K562 (cell line): ENCODE data around the gene ZFAND2A. TPM values are rescaled to one million over a fixed set of nuclear protein-coding genes. Genes with fewer than 3 reads are reported as not detected.

Source experiments
- EGR1 ChIP-seq: fragments of 450-650 bp; conservative IDR thresholded peaks from 2 replicates; pipeline ENCODE4 v1.6.1; 2017; ENCODE audit warnings: mild to moderate bottlenecking
- ETV5 ChIP-seq: sonication (generic); formaldehyde crosslinking; IDR thresholded peaks from 2 replicates; pipeline ENCODE4 v1.4.0; 2020; ENCODE audit warnings: low read depth, mild to moderate bottlenecking, missing genetic modification reagents
- MTA3 ChIP-seq: fragments of 450-650 bp; formaldehyde crosslinking; IDR thresholded peaks from 2 replicates; pipeline ENCODE4 v1.6.1; 2017; ENCODE audit warnings: mild to moderate bottlenecking, borderline replicate concordance
- PML ChIP-seq: IDR thresholded peaks from 2 replicates; pipeline ENCODE4 v1.6.1; 2012; ENCODE audit warnings: low read length, inconsistent platforms
- RBBP5 ChIP-seq: fragments of 200-600 bp; sonication (generic); IDR thresholded peaks from 2 replicates; pipeline ENCODE4 v1.6.1; 2012; ENCODE audit warnings: borderline replicate concordance, mild to moderate bottlenecking, low read length, control low read depth, inconsistent platforms; ENCODE audit not compliant: insufficient read depth, poor library complexity, severe bottlenecking
- SMC3 ChIP-seq: conservative IDR thresholded peaks from 2 replicates; pipeline ENCODE4 v1.6.1; 2011; ENCODE audit warnings: low read depth, low read length, improper control_type of control experiment; ENCODE audit not compliant: insufficient read depth
- SRF ChIP-seq, 2 experiments: fragments of 250-450, 450-650 bp in 1 of 2; sonication (Bioruptor Pico) in 1 of 2; sonication (generic) in 1 of 2; formaldehyde crosslinking; IDR thresholded peaks; 2 replicates each; pipeline versions ENCODE4 v1.5.0 to v1.5.1; 2020 to 2022; ENCODE audit warnings: mild to moderate bottlenecking in 1 of 2, missing genetic modification reagents in 1 of 2
- TAF15 ChIP-seq: fragments of 200-400 bp; formaldehyde crosslinking; IDR thresholded peaks from 2 replicates; pipeline ENCODE4 v1.6.1; 2017; ENCODE audit warnings: mild to moderate bottlenecking, low read depth, low read length, moderate library complexity
- TEAD1 ChIP-seq, 2 experiments: fragments of 450-650 bp in 1 of 2; sonication (generic) in 1 of 2; formaldehyde crosslinking; IDR thresholded peaks; 2 replicates each; pipeline versions ENCODE4 v1.4.0 to v1.8.0; 2020 to 2022; ENCODE audit warnings: mild to moderate bottlenecking in 2 of 2, missing genetic modification reagents in 1 of 2
- TOE1 ChIP-seq, 2 experiments: fragments of 450-650 bp in 1 of 2; sonication (generic) in 1 of 2; formaldehyde crosslinking in 1 of 2; IDR thresholded peaks; 2 replicates each; pipeline versions ENCODE4 v1.7.1 to v1.8.0; 2016 to 2022; ENCODE audit warnings: borderline replicate concordance in 2 of 2, mild to moderate bottlenecking in 2 of 2, antibody characterized with exemption in 1 of 2, inconsistent platforms in 1 of 2, low read depth in 1 of 2, missing genetic modification reagents in 1 of 2, moderate library complexity in 1 of 2
- ZFP30 ChIP-seq: fragments of 250-450 bp; sonication (Bioruptor Pico); IDR thresholded peaks from 2 replicates; pipeline ENCODE4 v1.8.0; 2022; ENCODE audit warnings: moderate library complexity, mild to moderate bottlenecking, inconsistent platforms, borderline replicate concordance
- polyA plus RNA-seq, 8 experiments: library from polyadenylated mRNA; depleted of rRNA in 4 of 8; stranded (reverse) in 5 of 8; unstranded in 3 of 8; fragments of >200 nt; fragmentation: Nextera tagmentation in 2 of 8; fragmentation: Illumina TruSeq in 1 of 8; extraction: Ambion mirVana in 2 of 8; extraction: Trizol in 1 of 8; gene quantifications; 2 replicates each; pipeline versions ENCODE4 v1.2.1 to v1.2.3, GENCODE V29; 2011 to 2014; ENCODE audit warnings: inconsistent platforms in 1 of 8, missing spikeins in 1 of 8
- total RNA-seq, 7 experiments: library from RNA; depleted of rRNA in 6 of 7; stranded (reverse); fragments of >200 nt in 6 of 7; fragmentation: Illumina TruSeq in 2 of 7; extraction: Trizol in 2 of 7; gene quantifications; 2 replicates each; pipeline versions ENCODE4 v1.2.1 to v1.2.3, GENCODE V29; 2011 to 2021; ENCODE audit warnings: low replicate concordance in 1 of 7
- TF ChIP-seq, protein P1 (sequence below), 2 experiments: fragments of 450-650 bp in 1 of 2; sonication (generic) in 1 of 2; formaldehyde crosslinking in 1 of 2; IDR thresholded peaks; 2 replicates each; pipeline versions ENCODE4 v1.7.1 to v1.9.0; 2016 to 2022; ENCODE audit warnings: inconsistent platforms in 1 of 2, mild to moderate bottlenecking in 1 of 2, missing genetic modification reagents in 1 of 2
- TF ChIP-seq, protein P2 (sequence below), 2 experiments: IDR thresholded peaks; 2 replicates each; pipeline ENCODE4 v1.6.1; 2011; ENCODE audit warnings: borderline replicate concordance in 1 of 2, control low read depth in 1 of 2, low read depth in 1 of 2, low read length in 1 of 2, mild to moderate bottlenecking in 1 of 2, mixed read lengths in 1 of 2, moderate library complexity in 1 of 2; ENCODE audit not compliant: insufficient read depth in 1 of 2, insufficient read length in 1 of 2, poor library complexity in 1 of 2, severe bottlenecking in 1 of 2; ENCODE audit errors: extremely low read depth in 1 of 2

The ZFAND2A gene
- total and polyA plus RNA-seq, 9 of the 15 experiments (the other 6 are each of a cell fraction or from before 2014, with no cell fraction given), result 16.8 to 56.8 (median 26.1) TPM

DNA sequence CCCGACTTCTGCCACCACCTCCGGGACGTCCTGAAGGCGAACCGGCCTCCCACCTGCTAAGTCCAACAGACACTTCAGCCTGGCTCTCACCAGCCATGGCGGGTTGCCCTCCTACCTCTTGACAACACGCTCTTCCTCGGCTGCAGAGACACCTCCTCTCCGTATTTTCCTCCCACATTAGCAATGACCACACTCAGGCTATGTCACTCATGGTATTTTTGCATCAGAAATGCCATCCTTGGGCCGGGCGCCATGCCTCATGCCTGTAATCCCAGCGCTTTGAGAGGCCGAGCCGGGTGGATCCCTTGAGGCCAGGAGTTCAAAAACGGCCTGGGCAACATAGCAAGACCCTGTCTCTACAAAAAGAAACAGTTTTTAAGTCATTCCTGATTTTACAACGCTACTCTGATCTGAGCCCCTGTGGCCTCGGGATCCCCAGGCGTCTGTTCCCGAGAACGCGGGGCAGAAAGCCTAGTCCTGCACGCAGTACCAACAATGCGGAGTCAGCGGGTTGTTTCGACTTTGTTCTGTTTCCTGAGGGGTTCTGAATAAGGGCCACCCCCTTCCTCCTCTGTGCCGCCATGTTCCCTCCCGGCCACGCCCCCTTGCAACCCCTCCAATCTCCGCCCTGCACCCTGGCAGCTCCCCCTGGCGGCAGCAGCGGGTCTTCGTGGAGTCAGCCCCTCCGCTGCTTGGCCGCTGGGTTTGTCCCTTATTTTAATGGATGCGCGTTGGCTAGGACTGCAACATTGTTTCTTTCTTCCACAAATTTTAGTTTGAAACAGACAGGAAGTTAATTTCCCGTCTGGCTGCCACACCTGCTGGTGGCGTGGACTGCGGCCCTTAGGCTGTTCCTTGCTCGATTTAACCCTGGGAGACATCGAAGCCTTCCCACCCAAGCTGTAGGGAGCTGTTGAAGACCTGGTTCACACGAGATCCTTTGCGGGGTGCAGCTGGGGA, 9.7 kb upstream of the ZFAND2A start (continued):
- TF ChIP-seq, protein P1, sequence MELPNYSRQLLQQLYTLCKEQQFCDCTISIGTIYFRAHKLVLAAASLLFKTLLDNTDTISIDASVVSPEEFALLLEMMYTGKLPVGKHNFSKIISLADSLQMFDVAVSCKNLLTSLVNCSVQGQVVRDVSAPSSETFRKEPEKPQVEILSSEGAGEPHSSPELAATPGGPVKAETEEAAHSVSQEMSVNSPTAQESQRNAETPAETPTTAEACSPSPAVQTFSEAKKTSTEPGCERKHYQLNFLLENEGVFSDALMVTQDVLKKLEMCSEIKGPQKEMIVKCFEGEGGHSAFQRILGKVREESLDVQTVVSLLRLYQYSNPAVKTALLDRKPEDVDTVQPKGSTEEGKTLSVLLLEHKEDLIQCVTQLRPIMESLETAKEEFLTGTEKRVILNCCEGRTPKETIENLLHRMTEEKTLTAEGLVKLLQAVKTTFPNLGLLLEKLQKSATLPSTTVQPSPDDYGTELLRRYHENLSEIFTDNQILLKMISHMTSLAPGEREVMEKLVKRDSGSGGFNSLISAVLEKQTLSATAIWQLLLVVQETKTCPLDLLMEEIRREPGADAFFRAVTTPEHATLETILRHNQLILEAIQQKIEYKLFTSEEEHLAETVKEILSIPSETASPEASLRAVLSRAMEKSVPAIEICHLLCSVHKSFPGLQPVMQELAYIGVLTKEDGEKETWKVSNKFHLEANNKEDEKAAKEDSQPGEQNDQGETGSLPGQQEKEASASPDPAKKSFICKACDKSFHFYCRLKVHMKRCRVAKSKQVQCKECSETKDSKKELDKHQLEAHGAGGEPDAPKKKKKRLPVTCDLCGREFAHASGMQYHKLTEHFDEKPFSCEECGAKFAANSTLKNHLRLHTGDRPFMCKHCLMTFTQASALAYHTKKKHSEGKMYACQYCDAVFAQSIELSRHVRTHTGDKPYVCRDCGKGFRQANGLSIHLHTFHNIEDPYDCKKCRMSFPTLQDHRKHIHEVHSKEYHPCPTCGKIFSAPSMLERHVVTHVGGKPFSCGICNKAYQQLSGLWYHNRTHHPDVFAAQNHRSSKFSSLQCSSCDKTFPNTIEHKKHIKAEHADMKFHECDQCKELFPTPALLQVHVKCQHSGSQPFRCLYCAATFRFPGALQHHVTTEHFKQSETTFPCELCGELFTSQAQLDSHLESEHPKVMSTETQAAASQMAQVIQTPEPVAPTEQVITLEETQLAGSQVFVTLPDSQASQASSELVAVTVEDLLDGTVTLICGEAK (IDR thresholded peaks at IDR 0.05), result peak; percentile 55; the same call in 1 of the 2 replicates
- TF ChIP-seq, protein P1 (CRISPR knock-in tag; IDR thresholded peaks at IDR 0.05), result no peak
- TF ChIP-seq, protein P2, sequence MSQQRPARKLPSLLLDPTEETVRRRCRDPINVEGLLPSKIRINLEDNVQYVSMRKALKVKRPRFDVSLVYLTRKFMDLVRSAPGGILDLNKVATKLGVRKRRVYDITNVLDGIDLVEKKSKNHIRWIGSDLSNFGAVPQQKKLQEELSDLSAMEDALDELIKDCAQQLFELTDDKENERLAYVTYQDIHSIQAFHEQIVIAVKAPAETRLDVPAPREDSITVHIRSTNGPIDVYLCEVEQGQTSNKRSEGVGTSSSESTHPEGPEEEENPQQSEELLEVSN (IDR thresholded peaks at IDR 0.05; ENCODE audit: borderline replicate concordance in 1 of 2, extremely low read depth in 1 of 2, insufficient read depth in 1 of 2, insufficient read length in 1 of 2, low read depth in 1 of 2, low read length in 1 of 2, poor library complexity in 1 of 2, severe bottlenecking in 1 of 2), result peak in 1 of 2 experiments; percentile 41
- 0 out of 2 replicates have a peak, but pooled peaks have one; percentile 58 for TF ChIP-seq MTA3
- peak; percentile 82 for TF ChIP-seq SMC3
- peak in 1 of 2 experiments; percentile 81; a peak in 2 of 4 replicates for TF ChIP-seq TEAD1 (CRISPR knock-in tag; IDR thresholded peaks at IDR 0.05)
- TF ChIP-seq PML, result peak; percentile 34; the same call in 1 of the 2 replicates
- 0 out of 4 replicates have a peak, but pooled peaks of 1 of the 2 experiments have one; percentile 17 for TF ChIP-seq SRF (CRISPR knock-in tag; IDR thresholded peaks at IDR 0.05)
- no peak for TF ChIP-seq ETV5 (CRISPR knock-in tag)
- TF ChIP-seq TOE1 (IDR thresholded peaks at IDR 0.05; ENCODE audit: borderline replicate concordance), result peak; percentile 37; the same call in 1 of the 2 replicates
- no peak for TF ChIP-seq TOE1 (CRISPR knock-in tag; IDR thresholded peaks at IDR 0.05; ENCODE audit: borderline replicate concordance, low read depth)
- TF ChIP-seq EGR1, result 0 out of 2 replicates have a peak, but pooled peaks have one; percentile 13
- TF ChIP-seq ZFP30 (CRISPR knock-in tag), result no peak
- TF ChIP-seq RBBP5, result peak; percentile 40
- no peak for TF ChIP-seq TAF15
